Left lung (tissue), 10 donors: ENCODE results near the gene FARP1. TPM values are rescaled to one million over a fixed set of nuclear protein-coding genes. Genes with fewer than 3 reads are reported as not detected.
A peak's percentile ranks its signal among the peaks of the same experiment; 100 is the strongest.

Experiments used
- ATAC-seq: fragments of 200-7000 bp; cut with Tn5 transposase; one replicate; pipeline ENCODE4 v1.9.1; 2020; ENCODE audit warnings: moderate library complexity
- DNase-seq, 4 donors: peaks; one replicate each; pipeline ENCODE4 v3.0.0-alpha.2; 2013 to 2020
- H3K27ac ChIP-seq, 2 donors: fragments of 200-600 bp; sonication (generic) in 1 of 2; one replicate each; pipeline versions ENCODE4 v1.5.0 to v1.8.0; 2020 to 2021
- H3K27me3 ChIP-seq, 2 donors: fragments of 200-600 bp; sonication (generic) in 1 of 2; one replicate each; pipeline versions ENCODE4 v1.5.0 to v1.8.0; 2020 to 2021
- H3K36me3 ChIP-seq, 2 donors: fragments of 200-600 bp; sonication (generic) in 1 of 2; one replicate each; pipeline versions ENCODE4 v1.5.0 to v1.8.0; 2020 to 2021
- H3K4me1 ChIP-seq, 2 donors: fragments of 200-600 bp; one replicate each; pipeline ENCODE4 v1.8.0; 2021
- H3K4me3 ChIP-seq, 2 donors: fragments of 200-600 bp; sonication (generic) in 1 of 2; one replicate each; pipeline versions ENCODE4 v1.5.0 to v1.8.0; 2020 to 2021; ENCODE audit warnings: mild to moderate bottlenecking in 1 of 2
- H3K9me3 ChIP-seq, 2 donors: fragments of 200-600 bp; sonication (generic) in 1 of 2; one replicate each; pipeline versions ENCODE4 v1.5.0 to v1.8.0; 2020 to 2021
- CTCF ChIP-seq, 2 donors: fragments of 200-600 bp; sonication (generic) in 1 of 2; IDR thresholded peaks; one replicate each; pipeline versions ENCODE4 v1.5.0 to v1.8.0; 2021; ENCODE audit warnings: antibody characterized with exemption in 2 of 2
- intact Hi-C, 2 donors: fragments of 100-400 bp; cut with DNase I; formaldehyde crosslinking; loops; one replicate each; pipeline versions ENCODE4 v1.11.2 to v1.14.2; 2022
- polyA plus RNA-seq, 6 donors: library from polyadenylated mRNA; unstranded; fragments of 120-200 nt; gene quantifications; one replicate each; pipeline ENCODE4 v1.2.1, GENCODE V29; 2013; ENCODE audit not compliant: insufficient read length in 6 of 6
- total RNA-seq, 2 donors: library from RNA; stranded (reverse); fragmentation: NEBNext Ultra II Directional; extraction: Animal tissue kit (Norgen Biotek cat#: 25700); gene quantifications; one replicate each; pipeline ENCODE4 v1.2.1, GENCODE V29; 2021
- donor health status: DM: no; HTN: yes; CAD: no.
- donor health status: DM: no; HTN: no; CAD: no.

Gene FARP1
- total and polyA plus RNA-seq, 8 donors, result 78.9 to 142 (median 132) TPM

- Histone ChIP-seq H3K4me3 (no peak overlapping the region), H3K27ac (no peak overlapping the region), H3K9me3 (no peaks in the 10 kb centered on the region), H3K4me1 (no peaks in the 10 kb centered on the region), H3K36me3 (no peaks in the 10 kb centered on the region), H3K27me3 (no peaks in the 10 kb centered on the region)
- no peak for DNase-seq
- no peak for ATAC-seq
- intact Hi-C loops, result no loop called here
- no peak for TF ChIP-seq CTCF (IDR thresholded peaks at IDR 0.05)
Observed at GRCh38 chr13:98162935-98163334, 20.0 kb downstream of the FARP1 start.

GRCh38 chr13:98169331-98169730 is 26.4 kb downstream of the FARP1 start:
- Histone ChIP-seq H3K4me3 (no peak overlapping the region), H3K27ac (no peak overlapping the region), H3K9me3 (no peaks in the 10 kb centered on the region), H3K36me3 (no peaks in the 10 kb centered on the region), H3K27me3 (no peaks in the 10 kb centered on the region), H3K4me1 (peaks cover 16 to 30% of the 10 kb centered on the region in 2 donors)
- intact Hi-C loops, result no loop called here
- DNase-seq, result no peak
- no peak for TF ChIP-seq CTCF (IDR thresholded peaks at IDR 0.05)
- ATAC-seq, result no peak

- Histone ChIP-seq H3K27ac (peak overlapping the region; percentile 74 to 82), H3K9me3 (no peaks in the 10 kb centered on the region), H3K27me3 (no peaks in the 10 kb centered on the region), H3K36me3 (peaks cover 0 to 7% of the 10 kb centered on the region in 2 donors), H3K4me1 (peaks cover 20 to 30% of the 10 kb centered on the region in 2 donors), H3K4me3 (no peak overlapping the region)
- no peak for TF ChIP-seq CTCF (IDR thresholded peaks at IDR 0.05)
- intact Hi-C loops, result no loop called here
- peak; percentile 51 for ATAC-seq
- peak in 2 of 4 donors; percentile 32 to 38 for DNase-seq
Observed at GRCh38 chr13:98171900-98172589, 29.2 kb downstream of the FARP1 start.

GRCh38 chr13:98172590-98173422 is 29.9 kb downstream of the FARP1 start:
- Histone ChIP-seq H3K4me1 (peaks cover 20 to 30% of the 10 kb centered on the region in 2 donors), H3K4me3 (no peak overlapping the region), H3K27ac (peak overlapping the region; percentile 74 to 82), H3K9me3 (no peaks in the 10 kb centered on the region), H3K27me3 (no peaks in the 10 kb centered on the region), H3K36me3 (peaks cover 0 to 9% of the 10 kb centered on the region in 2 donors)
- intact Hi-C loops, result no loop called here
- ATAC-seq (peak; percentile 73), DNase-seq (peak in 1 of 4 donors; percentile 59)
- TF ChIP-seq CTCF (IDR thresholded peaks at IDR 0.05), result no peak
